NCI-H146 (cell line): Measurements from ENCODE around the gene CEP19.

ENCODE experiments used
- DNase-seq: peaks from one replicate; lab custom pipeline; 2025; lab: John Stamatoyannopoulos, UW

The CEP19 gene

DNA sequence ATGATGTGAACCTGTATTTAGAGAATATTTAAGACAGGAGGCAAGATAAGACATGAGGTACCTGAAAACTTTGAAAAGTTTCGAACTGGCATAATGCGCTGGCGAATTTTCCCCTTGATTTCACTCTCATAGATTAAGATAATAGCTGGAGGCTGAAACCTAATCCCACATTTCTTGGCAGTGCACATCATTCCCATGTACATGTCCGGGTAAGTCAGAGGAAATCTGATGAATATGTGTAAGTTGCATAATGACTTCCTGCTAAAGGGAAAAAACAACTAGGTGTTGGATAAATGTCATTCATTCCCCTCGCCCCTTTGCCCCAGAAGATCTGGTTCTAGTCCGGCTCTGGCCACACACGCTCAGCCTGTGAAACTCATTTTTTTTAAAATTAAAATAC lies 3.6 kb downstream of the CEP19 start:
- DNase-seq = no peak

DNA sequence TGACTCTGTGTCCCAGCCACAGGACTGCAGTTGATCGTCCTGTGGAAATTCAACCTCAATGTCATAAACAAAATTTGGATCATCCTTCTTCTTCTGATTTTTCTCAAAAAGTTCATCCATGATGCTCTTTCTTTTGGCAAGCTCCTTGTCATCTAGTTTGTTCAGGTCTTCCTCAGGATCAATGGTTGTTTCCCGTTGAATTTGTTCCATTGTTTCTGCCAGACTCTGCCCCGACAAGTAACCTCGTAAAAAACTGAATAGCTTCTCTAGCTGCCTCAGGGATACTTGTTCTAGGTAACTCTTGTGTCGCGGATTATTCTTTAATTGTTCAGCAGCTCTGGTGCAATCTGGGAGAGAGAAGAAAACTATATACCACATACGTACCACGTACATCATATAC lies 4.5 kb downstream of the CEP19 start:
- DNase-seq = no peak

DNA sequence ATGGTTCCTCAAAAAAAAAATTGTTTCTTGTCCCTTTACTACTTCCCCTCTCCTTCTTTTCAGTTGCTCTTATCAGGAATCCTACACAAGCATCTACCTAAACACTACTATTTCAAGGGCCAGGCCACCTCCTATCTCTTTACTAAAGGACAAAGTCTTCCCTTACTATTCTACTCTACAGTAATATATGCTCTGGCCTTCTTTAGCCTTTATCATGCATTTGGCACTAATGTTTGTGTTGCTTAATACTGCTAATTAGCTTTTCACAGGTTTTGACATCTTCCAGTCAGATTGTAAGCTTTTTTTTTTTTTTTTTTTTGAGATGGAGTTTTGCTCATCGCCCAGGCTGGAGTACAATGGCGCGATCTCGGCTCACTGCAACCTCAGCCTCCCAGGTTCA lies 5.3 kb downstream of the CEP19 start:
- DNase-seq = no peak

DNA sequence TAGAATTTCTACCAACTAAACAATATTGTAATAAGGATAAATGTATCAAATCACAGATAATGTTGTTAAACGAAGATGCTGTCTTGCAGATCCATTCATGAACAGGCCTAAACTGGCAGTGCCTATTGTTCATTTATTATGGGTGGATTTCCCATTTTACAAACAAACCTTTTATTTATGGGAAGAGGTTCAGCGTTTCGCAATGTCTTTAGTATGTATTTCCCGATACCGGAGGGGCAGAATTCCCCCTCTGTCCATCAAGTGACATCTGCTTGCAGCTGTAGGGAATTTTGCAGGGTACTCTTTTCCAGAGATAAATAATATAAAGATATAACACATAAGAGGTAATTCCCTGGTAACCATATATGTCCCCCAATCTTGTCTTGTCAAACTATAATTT lies 5.7 kb downstream of the CEP19 start:
- DNase-seq = no peak

DNA sequence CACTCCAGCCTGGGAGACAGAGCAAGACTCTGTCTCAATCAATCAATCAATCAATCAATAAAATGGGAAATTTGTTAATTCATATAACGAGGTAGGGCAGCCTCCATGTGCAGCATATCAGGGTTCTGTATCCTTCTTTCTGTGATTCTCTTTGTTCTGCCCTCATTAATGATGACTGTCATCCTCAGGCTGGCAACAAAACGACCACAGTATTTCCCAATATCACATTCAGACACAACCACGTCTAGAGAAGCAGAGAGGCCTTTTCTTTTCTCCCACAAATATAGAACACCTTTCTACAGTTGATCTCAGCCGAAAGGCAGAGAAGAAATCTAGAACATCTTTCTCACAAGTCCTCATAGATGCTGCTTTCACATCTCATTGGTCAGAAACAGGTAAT lies 11.2 kb downstream of the CEP19 start:
- DNase-seq = no peak

- DNase-seq = no peak
Observed at GRCh38 chr3:196699749-196700148, 12.3 kb downstream of the CEP19 start.

GRCh38 chr3:196697270-196697669 lies 14.8 kb downstream of the CEP19 start:
- no peak for DNase-seq

DNA sequence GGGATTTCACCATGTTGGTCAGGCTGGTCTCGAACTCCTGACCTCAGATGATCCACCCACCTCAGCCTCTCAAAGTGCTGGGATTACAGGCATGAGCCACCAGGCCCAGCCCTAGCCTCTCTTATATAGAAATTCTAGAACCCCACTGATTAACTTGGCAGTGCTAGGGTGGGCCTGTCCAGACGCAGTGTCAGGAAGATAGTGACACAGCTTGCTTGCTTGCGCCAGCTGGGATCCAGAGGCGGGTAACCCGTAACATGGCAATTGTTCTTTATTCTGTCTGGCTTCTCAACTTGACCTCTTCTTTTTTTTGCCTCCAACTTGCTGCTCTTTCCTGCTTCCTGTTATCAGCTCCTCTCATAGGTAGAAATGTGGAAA lies 16.2 kb downstream of the CEP19 start:
- no peak for DNase-seq

GRCh38 chr3:196694941-196695848 lies 16.9 kb downstream of the CEP19 start:
- DNase-seq = no peak

- no peak for DNase-seq
Observed at GRCh38 chr3:196694202-196694638, 17.8 kb downstream of the CEP19 start.

- no peak for DNase-seq
Observed at GRCh38 chr3:196691386-196691785, 20.7 kb downstream of the CEP19 start.

GRCh38 chr3:196689941-196690660 lies 21.9 kb downstream of the CEP19 start:
- DNase-seq = no peak

- peak; percentile 54 for DNase-seq
Observed at GRCh38 chr3:196688349-196688748, 23.7 kb downstream of the CEP19 start.

DNA sequence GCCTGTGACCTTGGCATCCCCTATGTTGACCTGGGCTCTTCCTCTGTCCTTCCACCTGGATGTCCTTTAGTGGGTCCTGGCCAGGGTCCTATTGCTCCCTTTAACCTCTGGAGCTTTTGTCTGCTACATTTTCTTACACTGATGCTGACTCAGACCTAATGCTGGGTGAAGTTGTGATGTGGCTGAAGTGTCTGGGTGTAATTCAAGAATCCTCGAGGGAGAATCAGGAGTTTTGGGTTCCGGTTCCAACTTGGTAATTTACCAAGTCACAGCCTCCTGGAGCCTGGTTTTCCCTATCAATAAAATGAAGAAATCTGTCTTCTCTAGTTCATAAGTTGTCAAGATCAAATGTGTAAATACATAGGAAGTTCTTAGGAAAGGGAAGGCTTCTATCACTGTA lies 25.6 kb downstream of the CEP19 start:
- DNase-seq = no peak

GRCh38 chr3:196684548-196685407 lies 27.3 kb downstream of the CEP19 start:
- peak; percentile 78 for DNase-seq

GRCh38 chr3:196677931-196678330 lies 34.1 kb downstream of the CEP19 start:
- DNase-seq = no peak

GRCh38 chr3:196677353-196677752 lies 34.7 kb downstream of the CEP19 start:
- no peak for DNase-seq

DNA sequence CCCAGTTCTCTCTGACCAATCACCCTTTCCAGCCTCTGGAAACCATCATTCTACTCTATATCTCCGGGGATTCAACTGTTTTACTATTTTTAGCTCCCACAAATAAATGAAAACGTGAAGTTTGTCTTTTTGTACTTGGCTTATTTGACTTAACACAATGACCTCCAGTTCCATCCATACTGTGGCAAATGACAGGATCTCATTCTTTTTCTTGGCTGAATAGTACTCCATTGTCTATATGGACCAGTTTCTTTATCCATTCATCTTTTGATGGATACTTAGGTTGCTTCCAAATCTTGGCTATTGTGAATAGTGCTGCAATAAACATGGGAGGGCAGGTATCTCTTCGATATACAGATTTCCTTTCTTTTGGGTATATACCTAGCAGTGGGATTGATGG lies 38.4 kb downstream of the CEP19 start:
- DNase-seq = no peak

GRCh38 chr3:196670339-196670738 lies 41.7 kb downstream of the CEP19 start:
- DNase-seq = no peak

DNA sequence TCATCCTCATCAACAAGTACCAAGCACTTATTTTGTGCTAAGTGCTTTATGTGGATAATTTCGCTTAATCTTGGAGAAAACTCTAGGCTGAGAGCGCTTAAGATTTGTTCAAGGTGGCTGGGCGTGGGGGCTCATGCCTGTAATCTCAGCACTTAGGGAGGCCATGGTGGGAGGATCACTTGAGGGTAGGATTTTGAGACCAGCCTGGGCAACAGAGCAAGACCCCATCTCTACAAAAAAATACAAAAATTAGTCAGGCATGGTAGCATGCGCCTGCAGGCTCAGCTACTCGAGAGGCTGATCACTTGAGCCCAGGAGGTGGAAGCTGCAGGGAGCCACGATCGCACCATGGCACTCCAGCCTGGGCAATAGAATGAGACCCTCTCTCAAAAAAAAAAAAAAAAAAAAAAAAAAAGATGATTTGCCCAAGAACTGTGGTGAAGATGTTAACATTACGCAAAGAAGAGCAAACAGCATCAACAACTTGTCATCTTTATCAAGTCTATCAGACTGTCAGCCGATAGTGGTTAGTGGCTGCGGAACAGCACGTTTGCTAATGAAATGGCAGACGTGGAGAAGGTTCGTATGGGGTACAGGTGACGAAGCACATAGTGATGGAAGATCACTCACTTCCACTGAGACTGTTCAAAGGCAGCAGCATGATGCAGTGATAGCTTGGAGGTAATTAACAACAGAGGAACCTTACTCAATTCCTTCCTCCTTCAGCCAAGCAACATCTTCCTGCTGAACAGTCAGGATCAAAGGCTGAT lies 44.8 kb downstream of the CEP19 start:
- no peak for DNase-seq

DNA sequence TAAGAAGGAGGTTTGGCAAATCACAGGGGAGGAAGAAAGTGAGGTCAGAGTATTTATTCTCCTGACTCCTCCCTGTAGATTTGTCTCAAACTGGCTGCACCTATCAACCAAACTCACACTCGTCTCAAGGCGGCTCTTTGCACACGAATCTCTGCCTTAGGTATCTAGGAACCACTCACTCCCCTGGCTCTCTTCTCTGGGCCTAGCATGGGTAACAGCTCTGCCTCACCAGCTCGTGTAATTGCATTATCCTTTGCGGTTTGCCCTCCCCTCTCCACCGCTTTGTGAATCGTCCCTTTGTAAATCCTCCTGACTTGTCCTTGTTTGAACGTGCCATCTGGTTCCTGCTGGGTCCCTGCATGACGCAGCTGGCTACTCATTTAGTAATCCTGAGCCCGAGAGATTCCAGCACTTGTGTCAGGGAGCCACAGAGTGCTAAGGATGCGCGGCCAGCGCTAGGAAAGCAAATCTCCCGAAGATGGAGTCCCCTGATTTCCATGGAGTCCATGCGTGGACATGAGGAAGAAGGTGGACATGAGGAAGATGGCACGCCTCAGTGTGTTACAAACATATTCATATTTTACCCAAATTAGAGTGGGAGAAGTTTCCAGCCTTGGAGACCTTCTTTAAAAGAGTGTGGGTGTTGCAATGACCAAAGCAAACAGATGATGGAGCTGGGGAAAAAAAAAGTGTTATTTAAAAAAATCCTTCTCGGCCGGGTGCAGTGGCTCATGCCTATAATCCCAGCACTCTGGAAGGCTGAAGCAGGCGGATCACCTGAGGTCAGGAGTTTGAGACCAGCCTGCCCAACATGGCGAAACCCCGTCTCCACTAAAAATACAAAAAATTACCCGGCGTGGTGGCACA lies 45.8 kb downstream of the CEP19 start:
- peak; percentile 96 for DNase-seq
